H1 (cell line): ENCODE results near the gene LY9.

Experiments
- CEBPB ChIP-seq: IDR thresholded peaks from 2 replicates; pipeline ENCODE4 v1.6.1; 2012; ENCODE audit warnings: low read depth, low read length
- CREB1 ChIP-seq: IDR thresholded peaks from 2 replicates; pipeline ENCODE4 v1.6.1; 2012; ENCODE audit warnings: inconsistent platforms
- EP300 ChIP-seq, 2 experiments: IDR thresholded peaks; 1 replicate in 1 of 2; 2 replicates in 1 of 2; pipeline ENCODE4 v1.6.1; 2011 to 2012; ENCODE audit warnings: low read depth in 2 of 2, low read length in 2 of 2, mild to moderate bottlenecking in 2 of 2, borderline replicate concordance in 1 of 2, inconsistent platforms in 1 of 2, moderate library complexity in 1 of 2
- EZH2 ChIP-seq: fragments of 200-600 bp; sonication (generic); IDR thresholded peaks from 2 replicates; pipeline ENCODE4 v1.7.1; 2012; ENCODE audit warnings: low read depth, mild to moderate bottlenecking, moderate library complexity, low read length, inconsistent platforms; ENCODE audit not compliant: severe bottlenecking
- GTF2F1 ChIP-seq: IDR thresholded peaks from 2 replicates; pipeline ENCODE4 v1.6.1; 2012; ENCODE audit warnings: low read depth, low read length, improper control_type of control experiment, borderline replicate concordance
- KDM1A ChIP-seq: fragments of 200-600, 300-600 bp; sonication (generic); IDR thresholded peaks from 2 replicates; pipeline ENCODE4 v1.7.1; 2016; ENCODE audit warnings: mild to moderate bottlenecking, low read length, borderline replicate concordance
- NANOG ChIP-seq: IDR thresholded peaks from 2 replicates; pipeline ENCODE4 v1.6.1; 2011; ENCODE audit warnings: low read length, low read depth, mild to moderate bottlenecking, inconsistent platforms; ENCODE audit not compliant: insufficient read depth, poor library complexity, severe bottlenecking
- NRF1 ChIP-seq: IDR thresholded peaks from 2 replicates; pipeline ENCODE4 v1.6.1; 2011; ENCODE audit warnings: mild to moderate bottlenecking, low read depth, low read length, improper control_type of control experiment
- POLR2A ChIP-seq, 2 experiments: IDR thresholded peaks; 1 replicate in 1 of 2; 2 replicates in 1 of 2; pipeline ENCODE4 v1.6.1; 2011; ENCODE audit warnings: low read depth in 2 of 2, low read length in 2 of 2, mild to moderate bottlenecking in 2 of 2; ENCODE audit errors: control extremely low read depth in 1 of 2
- POLR2AphosphoS5 ChIP-seq: IDR thresholded peaks from 2 replicates; pipeline ENCODE4 v1.6.1; 2011; ENCODE audit warnings: low read depth, low read length
- RFX5 ChIP-seq: IDR thresholded peaks from 2 replicates; pipeline ENCODE4 v1.6.1; 2011; ENCODE audit warnings: low read depth, low read length, improper control_type of control experiment, borderline replicate concordance
- TEAD4 ChIP-seq: IDR thresholded peaks from 2 replicates; pipeline ENCODE4 v1.6.1; 2012; ENCODE audit warnings: low read depth, low read length, inconsistent platforms, mixed read lengths
- TF ChIP-seq, protein P1 (sequence below): IDR thresholded peaks from 2 replicates; pipeline ENCODE4 v1.6.1; 2012; ENCODE audit warnings: inconsistent platforms
- TF ChIP-seq, protein P2 (sequence below), 3 experiments: IDR thresholded peaks; 1 replicate in 2 of 3; 2 replicates in 1 of 3; pipeline versions ENCODE4 v1.5.1 to v1.6.1; 2011; ENCODE audit warnings: low read length in 3 of 3, mild to moderate bottlenecking in 3 of 3, inconsistent platforms in 2 of 3, low read depth in 1 of 3, moderate library complexity in 1 of 3; ENCODE audit not compliant: insufficient read depth in 1 of 3; ENCODE audit errors: control extremely low read depth in 1 of 3

DNA sequence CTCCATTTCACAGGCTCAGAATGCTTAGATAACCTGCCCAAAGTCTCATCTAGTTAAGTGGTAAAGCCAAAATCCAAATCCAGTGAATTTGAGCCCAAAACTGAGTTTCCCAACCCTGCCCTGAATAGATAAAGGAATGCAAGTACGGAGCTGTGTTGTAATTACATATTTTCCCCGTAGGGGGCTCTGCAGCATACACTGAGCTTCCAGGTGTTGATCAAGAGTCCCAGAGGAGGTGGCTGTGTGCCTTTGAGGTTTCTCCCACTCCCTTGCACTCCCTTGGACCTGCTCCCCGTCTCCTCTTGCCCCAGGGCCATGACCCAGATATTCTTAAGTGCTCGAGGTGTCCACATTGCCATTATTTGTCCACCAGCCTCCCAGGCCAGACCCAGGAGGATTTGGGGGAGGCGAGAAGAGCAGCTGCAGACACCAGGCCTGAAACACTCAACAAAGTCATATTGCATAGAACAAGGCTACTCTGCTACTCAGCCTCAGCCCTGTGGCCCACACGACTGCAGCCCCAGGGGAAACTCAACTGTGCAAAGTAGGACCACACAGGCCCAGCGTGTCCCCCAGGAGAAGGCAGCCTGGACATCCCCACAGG, 18.4 kb upstream of the LY9 start:
- TF ChIP-seq POLR2A (IDR thresholded peaks at IDR 0.05; ENCODE audit: control extremely low read depth in 1 of 2, low read depth in 2 of 2, low read length in 2 of 2) (no peak), POLR2AphosphoS5 (no peak), CEBPB (no peak), KDM1A (no peak), EZH2 (no peak), NANOG (no peak), RFX5 (no peak), EP300 (IDR thresholded peaks at IDR 0.05; ENCODE audit: borderline replicate concordance in 1 of 2, low read depth in 2 of 2, low read length in 2 of 2) (no peak), TEAD4 (0 out of 2 replicates have a peak, but pooled peaks have one; percentile 15), NRF1 (no peak), GTF2F1 (no peak), CREB1 (no peak)
- TF ChIP-seq, protein P1, sequence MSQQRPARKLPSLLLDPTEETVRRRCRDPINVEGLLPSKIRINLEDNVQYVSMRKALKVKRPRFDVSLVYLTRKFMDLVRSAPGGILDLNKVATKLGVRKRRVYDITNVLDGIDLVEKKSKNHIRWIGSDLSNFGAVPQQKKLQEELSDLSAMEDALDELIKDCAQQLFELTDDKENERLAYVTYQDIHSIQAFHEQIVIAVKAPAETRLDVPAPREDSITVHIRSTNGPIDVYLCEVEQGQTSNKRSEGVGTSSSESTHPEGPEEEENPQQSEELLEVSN: no peak
- TF ChIP-seq, protein P2, sequence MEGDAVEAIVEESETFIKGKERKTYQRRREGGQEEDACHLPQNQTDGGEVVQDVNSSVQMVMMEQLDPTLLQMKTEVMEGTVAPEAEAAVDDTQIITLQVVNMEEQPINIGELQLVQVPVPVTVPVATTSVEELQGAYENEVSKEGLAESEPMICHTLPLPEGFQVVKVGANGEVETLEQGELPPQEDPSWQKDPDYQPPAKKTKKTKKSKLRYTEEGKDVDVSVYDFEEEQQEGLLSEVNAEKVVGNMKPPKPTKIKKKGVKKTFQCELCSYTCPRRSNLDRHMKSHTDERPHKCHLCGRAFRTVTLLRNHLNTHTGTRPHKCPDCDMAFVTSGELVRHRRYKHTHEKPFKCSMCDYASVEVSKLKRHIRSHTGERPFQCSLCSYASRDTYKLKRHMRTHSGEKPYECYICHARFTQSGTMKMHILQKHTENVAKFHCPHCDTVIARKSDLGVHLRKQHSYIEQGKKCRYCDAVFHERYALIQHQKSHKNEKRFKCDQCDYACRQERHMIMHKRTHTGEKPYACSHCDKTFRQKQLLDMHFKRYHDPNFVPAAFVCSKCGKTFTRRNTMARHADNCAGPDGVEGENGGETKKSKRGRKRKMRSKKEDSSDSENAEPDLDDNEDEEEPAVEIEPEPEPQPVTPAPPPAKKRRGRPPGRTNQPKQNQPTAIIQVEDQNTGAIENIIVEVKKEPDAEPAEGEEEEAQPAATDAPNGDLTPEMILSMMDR (IDR thresholded peaks at IDR 0.05; ENCODE audit: control extremely low read depth in 1 of 3, insufficient read depth in 1 of 3, low read depth in 1 of 3, low read length in 3 of 3): peak; percentile 26 to 71 (median 67)
